ENCODE measurements around the gene GZMA.

GZMA gene

GRCh38 chr5:55110217-55110616 is 7.8 kb downstream of the GZMA start:
- DNase-seq (ENCODE audit: low spot score), result no peak

GRCh38 chr5:55113327-55113726 is 10.9 kb downstream of the GZMA start:
- DNase-seq (ENCODE audit: low spot score), result no peak

- DNase-seq (ENCODE audit: low spot score), result no peak
These were observed 11.6 kb downstream of the GZMA start for GRCh38 chr5:55114061-55114460.

- DNase-seq (ENCODE audit: low spot score), result no peak
These were observed 20.9 kb downstream of the GZMA start for GRCh38 chr5:55123365-55123764.

- DNase-seq (ENCODE audit: low spot score), result no peak
These were observed 31.7 kb downstream of the GZMA start for GRCh38 chr5:55134053-55134722.

- DNase-seq (ENCODE audit: low spot score), result no peak
These were observed 34.1 kb downstream of the GZMA start for GRCh38 chr5:55136521-55136920.

GRCh38 chr5:55140908-55141665 is 38.6 kb downstream of the GZMA start:
- no peak for DNase-seq (ENCODE audit: low spot score)

GRCh38 chr5:55141945-55142690 is 39.7 kb downstream of the GZMA start:
- DNase-seq (ENCODE audit: low spot score), result no peak

GRCh38 chr5:55143624-55144023 is 41.2 kb downstream of the GZMA start:
- no peak for DNase-seq (ENCODE audit: low spot score)

GRCh38 chr5:55146080-55146479 is 43.6 kb downstream of the GZMA start:
- DNase-seq (ENCODE audit: low spot score), result no peak

GRCh38 chr5:55146543-55147151 is 44.2 kb downstream of the GZMA start:
- peak; percentile 64 for DNase-seq (ENCODE audit: low spot score)

GRCh38 chr5:55149308-55149795 is 46.9 kb downstream of the GZMA start:
- DNase-seq (ENCODE audit: low spot score), result no peak

GRCh38 chr5:55151923-55152842 is 49.7 kb downstream of the GZMA start:
- DNase-seq (ENCODE audit: low spot score), result no peak

GRCh38 chr5:55154873-55155272 is 52.4 kb downstream of the GZMA start:
- DNase-seq (ENCODE audit: low spot score), result no peak

Data from hematopoietic multipotent progenitor cell treated with erythropoietin and hydrocortisone succinate and interleukin-3 and kit ligand, for 15 days (in vitro differentiated cells).